ENCODE measurements around the gene LRP5.

The LRP5 gene

DNA sequence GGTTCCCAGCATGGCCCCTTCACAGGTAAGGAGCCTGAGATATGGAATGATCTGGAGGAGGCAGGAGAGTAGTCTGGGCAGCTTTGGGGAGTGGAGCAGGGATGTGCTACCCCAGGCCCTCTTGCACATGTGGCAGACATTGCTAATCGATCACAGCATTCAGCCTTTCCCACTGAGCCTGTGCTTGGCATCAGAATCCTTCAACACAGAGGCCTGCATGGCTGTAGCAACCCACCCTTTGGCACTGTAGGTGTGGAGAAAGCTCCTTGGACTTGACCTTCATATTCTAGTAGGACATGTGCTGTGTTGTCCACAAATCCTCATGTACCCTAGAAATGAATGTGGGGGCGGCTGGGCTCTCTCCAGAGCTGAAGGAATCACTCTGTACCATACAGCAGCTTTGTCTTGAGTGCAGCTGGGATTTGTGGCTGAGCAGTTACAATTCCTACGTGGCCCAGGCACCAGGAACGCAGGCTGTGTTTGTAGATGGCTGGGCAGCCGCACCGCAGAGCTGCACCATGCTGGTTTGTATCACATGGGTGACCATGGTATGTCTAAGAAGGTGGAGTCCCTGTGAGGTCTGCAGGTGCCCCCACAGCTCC lies 126.4 kb downstream of the LRP5 start:
- TF ChIP-seq, protein P1, sequence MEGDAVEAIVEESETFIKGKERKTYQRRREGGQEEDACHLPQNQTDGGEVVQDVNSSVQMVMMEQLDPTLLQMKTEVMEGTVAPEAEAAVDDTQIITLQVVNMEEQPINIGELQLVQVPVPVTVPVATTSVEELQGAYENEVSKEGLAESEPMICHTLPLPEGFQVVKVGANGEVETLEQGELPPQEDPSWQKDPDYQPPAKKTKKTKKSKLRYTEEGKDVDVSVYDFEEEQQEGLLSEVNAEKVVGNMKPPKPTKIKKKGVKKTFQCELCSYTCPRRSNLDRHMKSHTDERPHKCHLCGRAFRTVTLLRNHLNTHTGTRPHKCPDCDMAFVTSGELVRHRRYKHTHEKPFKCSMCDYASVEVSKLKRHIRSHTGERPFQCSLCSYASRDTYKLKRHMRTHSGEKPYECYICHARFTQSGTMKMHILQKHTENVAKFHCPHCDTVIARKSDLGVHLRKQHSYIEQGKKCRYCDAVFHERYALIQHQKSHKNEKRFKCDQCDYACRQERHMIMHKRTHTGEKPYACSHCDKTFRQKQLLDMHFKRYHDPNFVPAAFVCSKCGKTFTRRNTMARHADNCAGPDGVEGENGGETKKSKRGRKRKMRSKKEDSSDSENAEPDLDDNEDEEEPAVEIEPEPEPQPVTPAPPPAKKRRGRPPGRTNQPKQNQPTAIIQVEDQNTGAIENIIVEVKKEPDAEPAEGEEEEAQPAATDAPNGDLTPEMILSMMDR (IDR thresholded peaks at IDR 0.05): no peak

DNA sequence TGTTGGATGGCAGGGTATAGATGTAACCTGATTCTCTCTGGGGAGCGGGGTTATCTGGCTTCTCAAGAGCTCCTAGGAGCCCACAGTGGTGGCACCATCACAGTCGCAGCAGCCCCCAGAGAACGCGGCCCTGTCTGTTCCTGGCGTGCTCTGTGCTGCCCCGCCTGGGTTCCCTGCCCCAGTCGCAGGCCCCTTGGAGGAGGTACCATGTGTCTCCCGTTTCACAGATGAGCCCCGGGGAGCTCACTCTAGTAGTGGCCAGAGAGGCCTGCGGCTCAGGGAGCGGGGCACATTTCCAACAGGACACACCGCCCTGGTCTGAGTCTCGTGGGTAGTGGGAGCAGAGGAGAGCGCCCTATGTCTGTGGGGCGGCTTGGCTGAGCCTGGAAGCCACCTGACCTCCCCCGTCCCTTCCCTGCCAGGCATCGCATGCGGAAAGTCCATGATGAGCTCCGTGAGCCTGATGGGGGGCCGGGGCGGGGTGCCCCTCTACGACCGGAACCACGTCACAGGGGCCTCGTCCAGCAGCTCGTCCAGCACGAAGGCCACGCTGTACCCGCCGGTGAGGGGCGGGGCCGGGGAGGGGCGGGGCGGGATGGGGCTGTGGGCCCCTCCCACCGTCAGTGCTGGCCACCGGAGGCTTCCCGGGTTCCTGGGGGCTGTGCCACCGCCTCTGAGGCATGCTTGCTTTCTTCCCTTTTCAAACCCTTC lies 127.1 kb downstream of the LRP5 start:
- TF ChIP-seq, protein P1 (IDR thresholded peaks at IDR 0.05): no peak

DNA sequence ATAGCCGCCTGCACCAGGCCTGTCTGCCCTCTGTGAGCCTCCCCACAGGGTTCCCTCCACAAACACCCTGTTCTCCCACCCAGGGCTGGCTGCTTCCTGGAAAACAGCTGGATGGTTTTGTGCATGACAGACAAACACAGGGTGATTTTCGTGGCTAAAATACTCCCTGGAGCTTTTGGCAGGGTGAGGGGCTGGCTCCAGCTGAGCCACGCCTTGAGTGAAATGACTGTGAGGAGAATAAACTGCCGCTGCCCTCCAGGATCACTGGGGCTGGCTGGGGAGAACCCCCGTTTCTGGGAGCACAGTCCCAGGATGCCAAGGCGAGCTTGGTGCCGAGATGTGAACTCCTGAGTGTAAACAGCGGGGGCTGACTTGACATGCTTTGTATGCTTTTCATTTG lies 127.8 kb downstream of the LRP5 start:
- TF ChIP-seq, protein P1 (IDR thresholded peaks at IDR 0.05): no peak

DNA sequence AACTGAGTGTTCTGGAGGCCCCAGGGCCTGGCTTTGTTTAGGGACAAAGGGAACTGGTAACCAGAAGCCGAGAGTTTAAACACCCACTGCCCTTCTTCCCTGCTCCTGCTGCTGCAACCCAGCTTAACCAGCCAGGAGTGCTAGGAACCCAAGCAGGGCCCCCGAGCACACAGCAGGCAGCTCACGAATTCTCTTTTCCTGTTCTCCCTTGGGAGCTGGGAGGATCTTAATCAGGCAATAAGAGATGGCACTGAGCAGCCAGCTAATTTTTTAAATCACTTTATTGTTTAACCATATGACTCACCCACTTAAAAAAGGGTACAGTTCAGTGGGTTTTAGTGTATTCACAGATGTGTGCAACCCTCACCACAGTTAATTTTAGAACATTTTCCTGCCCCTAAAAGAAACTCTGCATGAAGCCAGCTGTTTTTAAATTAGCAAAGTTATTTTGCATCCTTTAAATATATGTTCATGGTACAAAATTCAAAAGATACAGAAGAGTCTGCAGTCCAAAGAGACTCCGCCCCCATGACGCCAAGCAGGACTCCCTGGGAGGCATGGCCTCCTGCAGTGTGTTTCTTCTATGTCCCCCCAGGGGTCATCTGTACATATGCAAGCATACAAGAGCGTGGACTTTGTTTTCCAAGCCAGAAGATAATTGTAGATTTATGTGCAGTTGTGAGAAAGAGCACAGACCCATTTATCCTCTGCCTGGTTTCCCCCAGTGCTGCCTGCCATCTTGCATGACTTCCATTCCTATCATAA lies 129.3 kb downstream of the LRP5 start:
- TF ChIP-seq, protein P1 (IDR thresholded peaks at IDR 0.05): no peak

DNA sequence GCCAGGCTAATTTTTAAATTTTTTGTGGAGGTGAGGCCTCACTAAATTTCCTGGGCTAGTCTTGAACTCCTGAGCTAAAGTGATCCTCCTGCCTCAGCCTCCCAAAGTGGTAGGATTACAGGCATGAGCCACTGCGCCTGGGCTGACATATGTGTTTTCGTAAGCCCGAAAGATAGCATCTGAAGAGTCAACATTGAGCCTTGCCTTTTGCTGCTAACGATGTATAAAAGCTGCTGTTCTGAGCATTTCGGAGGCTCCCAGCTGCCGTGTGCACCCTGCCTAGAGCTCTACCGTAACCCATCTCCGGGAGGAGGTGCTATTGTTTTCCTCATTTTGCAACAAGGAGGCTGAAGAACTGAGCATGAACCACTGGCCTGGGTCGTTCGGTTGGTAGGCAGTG lies 130.0 kb downstream of the LRP5 start:
- TF ChIP-seq, protein P1 (IDR thresholded peaks at IDR 0.05): no peak

DNA sequence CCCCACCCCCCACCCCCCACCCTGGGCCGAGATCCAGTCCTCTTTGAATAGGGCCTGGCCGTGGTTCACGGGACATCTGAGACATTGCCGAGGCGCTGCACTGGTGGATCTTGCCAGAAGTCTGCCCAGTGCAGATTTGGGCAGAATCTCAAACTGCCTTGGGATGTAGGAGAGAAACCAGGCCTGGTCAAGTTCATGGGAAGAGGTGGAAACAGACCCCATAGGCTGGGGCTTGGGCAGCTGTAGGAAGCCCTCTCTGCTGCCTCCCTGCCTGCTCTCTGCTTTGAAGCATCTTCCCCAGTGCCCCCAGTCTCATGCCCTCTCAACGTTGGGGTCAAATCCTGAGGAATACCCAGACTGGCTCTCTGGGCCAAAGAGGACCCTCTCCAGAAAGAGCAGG lies 132.2 kb downstream of the LRP5 start:
- TF ChIP-seq, protein P1 (IDR thresholded peaks at IDR 0.05): no peak

DNA sequence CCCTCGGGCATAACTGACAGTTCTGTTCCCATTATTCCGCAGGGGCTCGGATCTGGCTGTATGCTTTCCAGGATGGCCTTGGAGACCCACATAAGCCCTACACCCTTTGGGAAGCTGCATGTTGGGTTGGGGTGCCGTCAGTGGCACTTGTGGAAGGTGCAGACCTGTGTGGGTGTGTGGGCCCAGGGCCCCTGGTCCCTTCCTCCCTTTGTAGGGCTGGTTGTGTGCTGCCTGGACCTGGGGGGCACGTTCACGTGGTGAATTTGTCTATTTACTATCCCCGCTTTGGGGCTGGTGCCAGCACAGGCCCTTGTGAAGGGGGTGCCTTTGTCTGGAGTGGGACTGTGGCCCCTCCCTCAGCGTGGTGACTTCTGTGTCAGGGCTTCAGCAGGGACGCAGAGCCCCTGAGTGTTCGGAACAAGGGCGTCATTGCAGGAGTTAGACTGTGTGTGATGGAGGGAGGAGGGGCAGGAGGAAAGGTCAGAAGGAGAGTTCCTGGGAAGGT lies 133.2 kb downstream of the LRP5 start:
- TF ChIP-seq, protein P1 (IDR thresholded peaks at IDR 0.05): no peak
